Ovary (tissue), 3 donors: ENCODE results near the gene KANK2.

Experiments used
- CTCF ChIP-seq, 3 donors: fragments of 450-650 bp in 2 of 3; fragments of 200-600 bp in 1 of 3; IDR thresholded peaks; one replicate each; pipeline versions ENCODE4 v1.5.1 to v1.8.0; 2016 to 2022; ENCODE audit warnings: antibody characterized with exemption in 3 of 3, mild to moderate bottlenecking in 1 of 3
- EP300 ChIP-seq: sonication (generic); formaldehyde crosslinking; IDR thresholded peaks from one replicate; pipeline ENCODE4 v1.6.1; 2017; ENCODE audit warnings: antibody characterized with exemption
- POLR2A ChIP-seq: fragments of 450-650 bp; IDR thresholded peaks from one replicate; pipeline ENCODE4 v1.6.1; 2017; ENCODE audit warnings: antibody characterized with exemption, mild to moderate bottlenecking, moderate library complexity
- donor health status: DM: no; HTN: no; CAD: no.

DNA sequence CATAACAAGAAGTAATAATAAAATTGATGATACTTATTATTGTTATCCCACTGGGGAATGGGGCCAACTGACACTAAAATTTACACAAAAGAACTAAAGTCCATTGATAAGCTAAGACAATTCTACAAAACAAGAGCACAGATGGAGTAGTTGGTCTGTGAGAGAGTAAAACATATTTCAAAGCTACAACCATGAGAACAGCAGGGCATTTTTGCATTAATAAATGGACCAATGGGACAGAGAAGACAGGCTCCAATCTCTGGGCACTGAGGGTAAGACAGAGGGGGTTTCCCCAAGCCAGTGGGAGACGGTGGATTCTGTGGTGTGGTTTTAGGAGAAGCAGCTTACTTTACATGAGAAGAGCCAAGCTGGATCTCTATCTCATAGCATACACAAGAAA is 14.4 kb downstream of the KANK2 start:
- TF ChIP-seq CTCF (IDR thresholded peaks at IDR 0.05) (no peak), POLR2A (no peak), EP300 (no peak)
